B cell (primary cell): Measurements from ENCODE around the gene CCNI2.

Source experiments
- EZH2 ChIP-seq: IDR thresholded peaks from 2 replicates; pipeline ENCODE4 v1.6.1; 2012; ENCODE audit warnings: borderline replicate concordance, low read depth, mild to moderate bottlenecking, moderate library complexity, low read length; ENCODE audit not compliant: insufficient read depth, poor library complexity, severe bottlenecking
- TF ChIP-seq, protein P1 (sequence below): fragments of 200-600 bp; IDR thresholded peaks from one replicate; pipeline ENCODE4 v1.8.0; 2022; ENCODE audit warnings: antibody characterized with exemption, mild to moderate bottlenecking

DNA sequence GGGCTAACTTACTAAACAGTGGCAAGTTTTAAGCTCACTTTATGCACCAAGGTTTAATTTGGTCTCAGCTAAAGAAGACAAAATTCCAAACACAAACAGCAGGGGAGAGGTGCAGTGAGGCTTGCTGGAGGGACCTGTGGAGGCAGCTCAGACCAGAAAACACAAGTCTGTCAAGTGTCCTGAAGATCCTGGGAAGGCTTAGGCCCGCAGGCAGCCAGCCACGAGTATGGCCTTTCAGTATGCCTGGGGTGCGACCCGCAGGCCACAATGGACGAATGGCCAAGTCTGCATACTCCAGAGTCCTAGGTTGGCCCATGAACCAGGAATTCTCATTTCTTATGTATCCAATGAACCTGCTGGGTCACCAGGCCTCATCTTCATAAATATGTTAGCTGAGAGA is 9.3 kb downstream of the CCNI2 start:
- TF ChIP-seq, protein P1, sequence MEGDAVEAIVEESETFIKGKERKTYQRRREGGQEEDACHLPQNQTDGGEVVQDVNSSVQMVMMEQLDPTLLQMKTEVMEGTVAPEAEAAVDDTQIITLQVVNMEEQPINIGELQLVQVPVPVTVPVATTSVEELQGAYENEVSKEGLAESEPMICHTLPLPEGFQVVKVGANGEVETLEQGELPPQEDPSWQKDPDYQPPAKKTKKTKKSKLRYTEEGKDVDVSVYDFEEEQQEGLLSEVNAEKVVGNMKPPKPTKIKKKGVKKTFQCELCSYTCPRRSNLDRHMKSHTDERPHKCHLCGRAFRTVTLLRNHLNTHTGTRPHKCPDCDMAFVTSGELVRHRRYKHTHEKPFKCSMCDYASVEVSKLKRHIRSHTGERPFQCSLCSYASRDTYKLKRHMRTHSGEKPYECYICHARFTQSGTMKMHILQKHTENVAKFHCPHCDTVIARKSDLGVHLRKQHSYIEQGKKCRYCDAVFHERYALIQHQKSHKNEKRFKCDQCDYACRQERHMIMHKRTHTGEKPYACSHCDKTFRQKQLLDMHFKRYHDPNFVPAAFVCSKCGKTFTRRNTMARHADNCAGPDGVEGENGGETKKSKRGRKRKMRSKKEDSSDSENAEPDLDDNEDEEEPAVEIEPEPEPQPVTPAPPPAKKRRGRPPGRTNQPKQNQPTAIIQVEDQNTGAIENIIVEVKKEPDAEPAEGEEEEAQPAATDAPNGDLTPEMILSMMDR = no peak
- TF ChIP-seq EZH2 = no peak
